ENCODE results near the gene ZNF248.

Gene ZNF248

GRCh38 chr10:37819797-37820196 lies 37.6 kb downstream of the ZNF248 start:
- TF ChIP-seq CTCF (IDR thresholded peaks at IDR 0.05): no peak

- no peak for TF ChIP-seq CTCF (IDR thresholded peaks at IDR 0.05)
Measured at GRCh38 chr10:37816290-37816689, 41.1 kb downstream of the ZNF248 start.

GRCh38 chr10:37813763-37814162 lies 43.6 kb downstream of the ZNF248 start:
- no peak for TF ChIP-seq CTCF (IDR thresholded peaks at IDR 0.05)

GRCh38 chr10:37812290-37812689 lies 45.1 kb downstream of the ZNF248 start:
- no peak for TF ChIP-seq CTCF (IDR thresholded peaks at IDR 0.05)

GRCh38 chr10:37803269-37803668 lies 54.1 kb downstream of the ZNF248 start:
- TF ChIP-seq CTCF (IDR thresholded peaks at IDR 0.05): no peak

GRCh38 chr10:37801557-37801956 lies 55.9 kb downstream of the ZNF248 start:
- TF ChIP-seq CTCF (IDR thresholded peaks at IDR 0.05): no peak

- TF ChIP-seq CTCF (IDR thresholded peaks at IDR 0.05): no peak
Measured at GRCh38 chr10:37794305-37794976, 63.0 kb downstream of the ZNF248 start.

- no peak for TF ChIP-seq CTCF (IDR thresholded peaks at IDR 0.05)
Measured at GRCh38 chr10:37789590-37789989, 67.8 kb downstream of the ZNF248 start.
